Body of pancreas (tissue), 4 donors: Measurements from ENCODE around the gene ISX.

Experiments
- POLR2A ChIP-seq, 3 donors: fragments of 450-650 bp; IDR thresholded peaks; one replicate each; pipeline ENCODE4 v1.6.1; 2016; ENCODE audit warnings: antibody characterized with exemption in 3 of 3, mild to moderate bottlenecking in 2 of 3
- TF ChIP-seq, protein P1 (sequence below), 7 experiments: fragments of 450-650 bp in 4 of 7; fragments of 200-600 bp in 3 of 7; sonication (generic) in 3 of 7; IDR thresholded peaks; one replicate each; pipeline ENCODE4 v1.5.1; 2016 to 2019; ENCODE audit warnings: antibody characterized with exemption in 7 of 7

- TF ChIP-seq POLR2A (IDR thresholded peaks at IDR 0.05), result no peak
- TF ChIP-seq, protein P1, sequence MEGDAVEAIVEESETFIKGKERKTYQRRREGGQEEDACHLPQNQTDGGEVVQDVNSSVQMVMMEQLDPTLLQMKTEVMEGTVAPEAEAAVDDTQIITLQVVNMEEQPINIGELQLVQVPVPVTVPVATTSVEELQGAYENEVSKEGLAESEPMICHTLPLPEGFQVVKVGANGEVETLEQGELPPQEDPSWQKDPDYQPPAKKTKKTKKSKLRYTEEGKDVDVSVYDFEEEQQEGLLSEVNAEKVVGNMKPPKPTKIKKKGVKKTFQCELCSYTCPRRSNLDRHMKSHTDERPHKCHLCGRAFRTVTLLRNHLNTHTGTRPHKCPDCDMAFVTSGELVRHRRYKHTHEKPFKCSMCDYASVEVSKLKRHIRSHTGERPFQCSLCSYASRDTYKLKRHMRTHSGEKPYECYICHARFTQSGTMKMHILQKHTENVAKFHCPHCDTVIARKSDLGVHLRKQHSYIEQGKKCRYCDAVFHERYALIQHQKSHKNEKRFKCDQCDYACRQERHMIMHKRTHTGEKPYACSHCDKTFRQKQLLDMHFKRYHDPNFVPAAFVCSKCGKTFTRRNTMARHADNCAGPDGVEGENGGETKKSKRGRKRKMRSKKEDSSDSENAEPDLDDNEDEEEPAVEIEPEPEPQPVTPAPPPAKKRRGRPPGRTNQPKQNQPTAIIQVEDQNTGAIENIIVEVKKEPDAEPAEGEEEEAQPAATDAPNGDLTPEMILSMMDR (IDR thresholded peaks at IDR 0.05), result no peak
Observed at GRCh38 chr22:35037089-35037488, 28.9 kb upstream of the ISX start.
